Osteoblast (primary cell): Measurements from ENCODE around the gene LYRM9. TPM values are rescaled to one million over a fixed set of nuclear protein-coding genes. Genes with fewer than 3 reads are reported as not detected.

ENCODE experiments used
- DNase-seq: peaks from one replicate; pipeline ENCODE4 v3.0.0; 2011; ENCODE audit warnings: low spot score, mixed read lengths; ENCODE audit not compliant: insufficient read length; ENCODE audit errors: missing footprints
- H2AFZ ChIP-seq: 2 replicates; pipeline ENCODE4 v1.6.0; 2011; ENCODE audit warnings: mild to moderate bottlenecking, low read length
- H3K27ac ChIP-seq: 2 replicates; pipeline ENCODE4 v1.5.1; 2011; ENCODE audit warnings: mild to moderate bottlenecking, low read depth, low read length, moderate library complexity
- H3K27me3 ChIP-seq: 2 replicates; pipeline ENCODE4 v1.6.0; 2012; ENCODE audit warnings: mild to moderate bottlenecking, control low read depth, inconsistent platforms, low read length, moderate library complexity; ENCODE audit not compliant: insufficient read depth
- H3K36me3 ChIP-seq: 2 replicates; pipeline ENCODE4 v1.5.1; 2011; ENCODE audit warnings: mild to moderate bottlenecking, low read length, control low read depth, moderate library complexity; ENCODE audit not compliant: insufficient read depth
- H3K4me1 ChIP-seq: 2 replicates; pipeline ENCODE4 v1.5.1; 2011; ENCODE audit warnings: mild to moderate bottlenecking, low read length, control low read depth, moderate library complexity; ENCODE audit not compliant: insufficient read depth
- H3K4me2 ChIP-seq: 2 replicates; pipeline ENCODE4 v1.6.0; 2011; ENCODE audit warnings: mild to moderate bottlenecking, low read length; ENCODE audit not compliant: insufficient read depth
- H3K4me3 ChIP-seq: fragments of 200-600 bp; sonication (generic); 3 replicates; pipeline ENCODE4 v1.5.1; 2012; ENCODE audit warnings: mild to moderate bottlenecking, low read length, inconsistent platforms; ENCODE audit not compliant: insufficient read depth
- H3K79me2 ChIP-seq: 2 replicates; pipeline ENCODE4 v1.6.0; 2012; ENCODE audit warnings: mild to moderate bottlenecking, low read length, control low read depth, inconsistent platforms; ENCODE audit not compliant: insufficient read depth
- H3K9me3 ChIP-seq: 2 replicates; pipeline ENCODE4 v1.5.1; 2011; ENCODE audit warnings: low read depth, low read length, control low read depth
- H4K20me1 ChIP-seq: 2 replicates; pipeline ENCODE4 v1.6.0; 2012; ENCODE audit warnings: mild to moderate bottlenecking, low read length, control low read depth; ENCODE audit not compliant: insufficient read depth
- total RNA-seq: library from RNA; depleted of rRNA; stranded (reverse); fragments of >200 nt; gene quantifications from 2 replicates; pipeline ENCODE4 v1.2.3, GENCODE V29; 2012
- TF ChIP-seq, protein P1 (sequence below): IDR thresholded peaks from 2 replicates; pipeline ENCODE4 v1.5.1; 2011; ENCODE audit warnings: mild to moderate bottlenecking, low read depth, low read length, moderate library complexity; ENCODE audit errors: extremely low read depth

The LYRM9 gene
- total RNA-seq, 1 donor: 18.1 TPM

DNA sequence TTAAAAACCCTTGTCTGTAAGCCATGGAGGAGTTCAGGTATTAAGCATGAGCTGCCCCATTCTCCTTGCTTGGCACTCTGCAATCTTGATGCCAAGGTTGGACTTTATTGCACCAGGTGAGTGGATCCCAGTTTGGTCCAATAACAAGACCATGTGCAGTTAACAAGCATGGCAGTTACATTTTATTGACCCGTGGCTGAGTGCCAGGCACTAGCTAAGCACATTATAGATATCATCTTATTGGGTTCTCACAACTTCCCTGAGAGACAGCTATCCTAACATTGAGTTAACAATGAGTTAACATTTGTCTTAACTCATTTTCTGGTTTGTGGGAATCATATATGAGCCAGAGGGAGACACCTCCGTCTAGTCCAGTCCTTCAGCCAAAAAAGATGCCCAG is 21.8 kb downstream of the LYRM9 start:
- Histone ChIP-seq H3K27me3 (no peaks in the 10 kb centered on the region), H4K20me1 (no peaks in the 10 kb centered on the region), H3K27ac (no peak overlapping the region), H3K4me2 (no peak overlapping the region), H3K9me3 (peaks cover 2% of the 10 kb centered on the region), H3K4me3 (no peak overlapping the region), H3K36me3 (no peaks in the 10 kb centered on the region), H3K4me1 (no peaks in the 10 kb centered on the region), H2AFZ (no peak overlapping the region), H3K79me2 (no peaks in the 10 kb centered on the region)
- TF ChIP-seq, protein P1, sequence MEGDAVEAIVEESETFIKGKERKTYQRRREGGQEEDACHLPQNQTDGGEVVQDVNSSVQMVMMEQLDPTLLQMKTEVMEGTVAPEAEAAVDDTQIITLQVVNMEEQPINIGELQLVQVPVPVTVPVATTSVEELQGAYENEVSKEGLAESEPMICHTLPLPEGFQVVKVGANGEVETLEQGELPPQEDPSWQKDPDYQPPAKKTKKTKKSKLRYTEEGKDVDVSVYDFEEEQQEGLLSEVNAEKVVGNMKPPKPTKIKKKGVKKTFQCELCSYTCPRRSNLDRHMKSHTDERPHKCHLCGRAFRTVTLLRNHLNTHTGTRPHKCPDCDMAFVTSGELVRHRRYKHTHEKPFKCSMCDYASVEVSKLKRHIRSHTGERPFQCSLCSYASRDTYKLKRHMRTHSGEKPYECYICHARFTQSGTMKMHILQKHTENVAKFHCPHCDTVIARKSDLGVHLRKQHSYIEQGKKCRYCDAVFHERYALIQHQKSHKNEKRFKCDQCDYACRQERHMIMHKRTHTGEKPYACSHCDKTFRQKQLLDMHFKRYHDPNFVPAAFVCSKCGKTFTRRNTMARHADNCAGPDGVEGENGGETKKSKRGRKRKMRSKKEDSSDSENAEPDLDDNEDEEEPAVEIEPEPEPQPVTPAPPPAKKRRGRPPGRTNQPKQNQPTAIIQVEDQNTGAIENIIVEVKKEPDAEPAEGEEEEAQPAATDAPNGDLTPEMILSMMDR: no peak
- no peak for DNase-seq

DNA sequence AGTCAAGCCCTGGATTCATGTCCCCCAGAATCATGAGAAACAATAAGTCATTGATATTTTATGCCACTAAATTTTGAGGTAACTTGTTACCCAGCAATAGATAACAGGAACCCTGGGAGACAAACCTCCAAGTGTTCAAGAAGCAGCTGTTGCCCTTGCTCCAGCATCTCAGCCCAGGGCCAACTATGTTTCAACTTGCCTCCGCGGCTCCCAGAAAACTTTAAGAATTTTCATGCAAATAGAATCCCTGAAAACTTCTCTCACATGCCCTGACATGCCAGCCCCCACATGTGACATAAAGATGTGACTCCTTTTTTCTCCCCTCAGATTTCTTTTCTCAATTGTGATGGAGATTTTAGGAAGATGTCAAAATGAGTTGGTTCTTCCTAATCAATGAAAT is 22.8 kb downstream of the LYRM9 start:
- Histone ChIP-seq H2AFZ (no peak overlapping the region), H3K4me3 (no peak overlapping the region), H3K9me3 (peaks cover 2% of the 10 kb centered on the region), H3K27ac (no peak overlapping the region), H3K27me3 (no peaks in the 10 kb centered on the region), H3K36me3 (no peaks in the 10 kb centered on the region), H3K79me2 (no peaks in the 10 kb centered on the region), H3K4me1 (no peaks in the 10 kb centered on the region), H3K4me2 (no peak overlapping the region), H4K20me1 (no peaks in the 10 kb centered on the region)
- no peak for DNase-seq
- TF ChIP-seq, protein P1: no peak

DNA sequence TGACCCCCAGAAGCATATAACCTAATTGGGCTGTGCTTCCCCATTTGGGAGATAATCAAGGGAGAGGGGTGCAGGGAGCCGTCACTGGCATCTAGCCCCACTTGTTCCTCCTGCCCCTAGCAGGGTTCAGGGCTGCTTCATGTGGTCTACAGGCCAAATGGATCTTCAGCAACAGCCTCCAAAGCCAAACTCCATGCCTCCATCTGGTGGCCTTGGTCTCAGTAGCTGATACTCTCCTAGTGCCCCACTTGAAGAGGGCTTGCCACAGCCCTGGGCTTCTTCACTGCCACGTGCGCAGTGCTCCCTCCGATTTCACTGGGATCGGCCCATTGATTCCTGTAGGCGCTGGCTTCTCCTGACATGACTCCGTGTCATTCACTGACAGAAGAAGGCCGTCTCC is 24.6 kb downstream of the LYRM9 start:
- Histone ChIP-seq H2AFZ (no peak overlapping the region), H3K4me2 (no peak overlapping the region), H3K36me3 (no peaks in the 10 kb centered on the region), H3K27ac (no peak overlapping the region), H4K20me1 (no peaks in the 10 kb centered on the region), H3K9me3 (peaks cover 2% of the 10 kb centered on the region), H3K27me3 (no peaks in the 10 kb centered on the region), H3K4me1 (no peaks in the 10 kb centered on the region), H3K4me3 (no peak overlapping the region), H3K79me2 (no peaks in the 10 kb centered on the region)
- no peak for DNase-seq
- TF ChIP-seq, protein P1: no peak

DNA sequence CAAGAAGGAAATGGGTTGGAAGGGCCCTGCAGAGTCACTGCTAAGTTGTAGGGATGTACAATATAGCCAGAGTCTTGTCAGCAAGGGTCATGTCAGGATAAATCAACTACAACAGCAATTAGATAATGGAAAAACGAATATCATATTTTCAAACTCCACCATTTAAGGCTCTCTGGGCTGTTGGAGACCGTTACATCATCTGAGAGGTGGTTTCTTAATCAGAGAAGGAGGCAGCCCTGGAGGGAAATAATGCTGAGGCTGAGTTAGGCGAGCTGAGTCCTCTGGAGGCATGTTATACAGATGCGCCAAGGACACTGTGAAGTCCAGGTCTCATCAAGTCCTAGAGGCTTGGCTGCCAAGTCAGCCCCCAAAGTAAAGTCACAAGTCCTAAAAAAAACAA is 30.3 kb downstream of the LYRM9 start:
- no peaks in the 10 kb centered on the region for H3K4me1 ChIP-seq

More for the DNA sequence above, 30.3 kb downstream of the LYRM9 start:
- no peaks in the 10 kb centered on the region for H4K20me1 ChIP-seq
- no peaks in the 10 kb centered on the region for H3K79me2 ChIP-seq
- H2AFZ ChIP-seq: no peak overlapping the region
- no peak overlapping the region for H3K4me3 ChIP-seq
- no peak overlapping the region for H3K4me2 ChIP-seq
- no peaks in the 10 kb centered on the region for H3K36me3 ChIP-seq
- no peak overlapping the region for H3K27ac ChIP-seq
- H3K27me3 ChIP-seq: no peaks in the 10 kb centered on the region
- TF ChIP-seq, protein P1: no peak
- DNase-seq: no peak
- no peaks in the 10 kb centered on the region for H3K9me3 ChIP-seq
